Stomach (tissue), 9 donors: ENCODE results near the gene LCN12. TPM values are rescaled to one million over a fixed set of nuclear protein-coding genes. Genes with fewer than 3 reads are reported as not detected.
A peak's percentile ranks its signal among the peaks of the same experiment; 100 is the strongest.

ENCODE experiments used
- DNase-seq, 2 donors: peaks; one replicate each; pipeline versions ENCODE4 v3.0.0 to v3.0.0-alpha.2; 2013 to 2019
- H3K27ac ChIP-seq, 5 donors: fragments of 200-600 bp in 4 of 5; sonication (generic) in 4 of 5; one replicate each; pipeline ENCODE4 v1.5.1; 2013 to 2019; ENCODE audit warnings: mild to moderate bottlenecking in 1 of 5, moderate library complexity in 1 of 5
- H3K27me3 ChIP-seq, 3 donors: fragments of 200-600 bp; sonication (generic); one replicate each; pipeline ENCODE4 v1.5.1; 2017 to 2019; ENCODE audit warnings: mixed run types in 1 of 3
- H3K36me3 ChIP-seq, 4 donors: fragments of 200-600 bp; sonication (generic); 1 replicate in 3 of 4; 2 replicates in 1 of 4; pipeline ENCODE4 v1.5.1; 2016 to 2019
- H3K4me1 ChIP-seq, 4 donors: fragments of 200-600 bp; sonication (generic); one replicate each; pipeline ENCODE4 v1.5.1; 2016 to 2019
- H3K4me3 ChIP-seq, 4 donors: fragments of 200-600 bp; sonication (generic) in 3 of 4; one replicate each; pipeline ENCODE4 v1.5.1; 2016 to 2019; ENCODE audit warnings: mild to moderate bottlenecking in 1 of 4
- H3K9me3 ChIP-seq, 4 donors: fragments of 200-600 bp; sonication (generic); one replicate each; pipeline ENCODE4 v1.5.1; 2016 to 2019
- CTCF ChIP-seq, 7 experiments: fragments of 450-650 bp in 4 of 7; fragments of 200-600 bp in 3 of 7; sonication (generic) in 3 of 7; IDR thresholded peaks; one replicate each; pipeline ENCODE4 v1.5.1; 2016 to 2019; ENCODE audit warnings: antibody characterized with exemption in 7 of 7, control low read depth in 2 of 7, mild to moderate bottlenecking in 1 of 7
- EP300 ChIP-seq: sonication (generic); formaldehyde crosslinking; IDR thresholded peaks from one replicate; pipeline ENCODE4 v1.6.1; 2017; ENCODE audit warnings: antibody characterized with exemption
- POLR2A ChIP-seq, 4 donors: fragments of 450-650 bp; IDR thresholded peaks; one replicate each; pipeline ENCODE4 v1.6.1; 2016; ENCODE audit warnings: antibody characterized with exemption in 4 of 4, control low read depth in 2 of 4, mild to moderate bottlenecking in 1 of 4, moderate library complexity in 1 of 4
- POLR2AphosphoS5 ChIP-seq, 3 donors: sonication (generic); formaldehyde crosslinking; IDR thresholded peaks; one replicate each; pipeline ENCODE4 v1.6.1; 2016; ENCODE audit warnings: antibody characterized with exemption in 3 of 3
- WGBS, 5 donors: extraction: QIAGEN DNeasy Blood & Tissue Kit in 3 of 5; methylation state at CpG; one replicate each; pipeline versions ENCODE4 v1.1.5 to v1.1.7; 2013 to 2018; 5-methylcytosine and 5-hydroxymethylcytosine counted together
- intact Hi-C: fragments of 100-400 bp; cut with DNase I; formaldehyde crosslinking; loops from one replicate; pipeline ENCODE4 v1.15.1; 2023; ENCODE audit warnings: low total_unique reads
- polyA plus RNA-seq, 3 donors: library from polyadenylated mRNA; stranded (reverse); fragments of 200-250 nt; gene quantifications; one replicate each; pipeline ENCODE4 v1.2.3, GENCODE V29; 2013
- total RNA-seq, 5 donors: library from RNA; depleted of rRNA; stranded (reverse); fragments of >200 nt; gene quantifications; one replicate each; pipeline versions ENCODE4 v1.1.0 to v1.2.3, GENCODE V29; 2014 to 2016
- donor health status: healthy with polysubstance abuse.
- donor health status: Bipolar disorder and iron deficiency.
- donor health status: healthy.

LCN12 gene
- total and polyA plus RNA-seq, 8 donors, result 0.73 to 6.3 (median 2.3) TPM; not detected in 3

GRCh38 chr9:136957461-136957860, 5.4 kb downstream of the LCN12 start:
- peaks cover 9 to 17% (median 15%) of the 10 kb centered on the region in 4 donors for H3K4me1 ChIP-seq
- no peaks in the 10 kb centered on the region for H3K9me3 ChIP-seq
- H3K27me3 ChIP-seq, result no peaks in the 10 kb centered on the region
- H3K36me3 ChIP-seq, result no peaks in the 10 kb centered on the region
- no peak for DNase-seq
- no peak overlapping the region for H3K27ac ChIP-seq
- TF ChIP-seq EP300, result no peak
- TF ChIP-seq POLR2A (IDR thresholded peaks at IDR 0.05), result no peak
- TF ChIP-seq POLR2AphosphoS5 (IDR thresholded peaks at IDR 0.05), result no peak
- H3K4me3 ChIP-seq, result no peak overlapping the region
- 85 to 100% (median 92%) methylated on average over 1 of the region's 1 CpG for WGBS, 5 donors
- intact Hi-C loops, result loop anchor here (10.0 kb wide), 1 partner anchor 67 kb away; the partner anchor contains the start of gene ABCA2

- H3K27ac ChIP-seq, result no peak overlapping the region
- H3K4me3 ChIP-seq, result no peak overlapping the region
- H3K27me3 ChIP-seq, result no peaks in the 10 kb centered on the region
- no peak for DNase-seq
- WGBS, 5 donors, result 86 to 94% (median 91%) methylated on average over 6 of the region's 6 CpGs
- H3K9me3 ChIP-seq, result no peaks in the 10 kb centered on the region
- TF ChIP-seq CTCF (IDR thresholded peaks at IDR 0.05), result no peak
- TF ChIP-seq EP300, result no peak
- TF ChIP-seq POLR2A (IDR thresholded peaks at IDR 0.05), result no peak
- no peak for TF ChIP-seq POLR2AphosphoS5 (IDR thresholded peaks at IDR 0.05)
- intact Hi-C loops, result loop anchor here (10.0 kb wide), 1 partner anchor 67 kb away; the partner anchor contains the start of gene ABCA2
- no peaks in the 10 kb centered on the region for H3K36me3 ChIP-seq
- H3K4me1 ChIP-seq, result peaks cover 9 to 16% (median 12%) of the 10 kb centered on the region in 4 donors
Observed at GRCh38 chr9:136957901-136958300, 5.8 kb downstream of the LCN12 start.

GRCh38 chr9:136958473-136958872, 6.4 kb downstream of the LCN12 start:
- Histone ChIP-seq H3K27me3 (no peaks in the 10 kb centered on the region), H3K36me3 (no peaks in the 10 kb centered on the region), H3K4me3 (no peak overlapping the region), H3K27ac (no peak overlapping the region), H3K4me1 (peaks cover 9 to 16% (median 12%) of the 10 kb centered on the region in 4 donors), H3K9me3 (no peaks in the 10 kb centered on the region)
- 86 to 97% (median 91%) methylated on average over 7 of the region's 7 CpGs for WGBS, 5 donors
- intact Hi-C loops, result loop anchor here (10.0 kb wide), 1 partner anchor 66 kb away; the partner anchor contains the start of gene ABCA2
- DNase-seq, result no peak
- no peak for TF ChIP-seq CTCF (IDR thresholded peaks at IDR 0.05)
- no peak for TF ChIP-seq EP300
- TF ChIP-seq POLR2AphosphoS5 (IDR thresholded peaks at IDR 0.05), result no peak
- TF ChIP-seq POLR2A (IDR thresholded peaks at IDR 0.05), result no peak

- Histone ChIP-seq H3K4me3 (no peak overlapping the region), H3K27me3 (no peaks in the 10 kb centered on the region), H3K4me1 (peaks cover 13 to 19% (median 17%) of the 10 kb centered on the region in 4 donors), H3K27ac (peak overlapping the region in 1 of 5 donors; percentile 9), H3K9me3 (no peaks in the 10 kb centered on the region), H3K36me3 (no peaks in the 10 kb centered on the region)
- DNase-seq, result no peak
- intact Hi-C loops, result loop anchor here (10.0 kb wide), 1 partner anchor 66 kb away; the partner anchor contains the start of gene ABCA2
- WGBS, 5 donors, result 84 to 89% (median 87%) methylated on average over 18 to 28 of the region's 28 CpGs
- no peak for TF ChIP-seq EP300
- no peak for TF ChIP-seq POLR2AphosphoS5 (IDR thresholded peaks at IDR 0.05)
- TF ChIP-seq POLR2A (IDR thresholded peaks at IDR 0.05), result no peak
- no peak for TF ChIP-seq CTCF (IDR thresholded peaks at IDR 0.05)
Observed at GRCh38 chr9:136958898-136959850, 7.1 kb downstream of the LCN12 start.
